AG10803 (cell line): ENCODE results near the gene SFXN5.

Source experiments
- DNase-seq: peaks from one replicate; pipeline ENCODE4 v3.0.0; 2010; ENCODE audit warnings: low read depth
- H3K4me3 ChIP-seq: 2 replicates; pipeline ENCODE4 v1.5.1; 2011; ENCODE audit warnings: mild to moderate bottlenecking, low read length, control low read depth
- CTCF ChIP-seq: conservative IDR thresholded peaks from 2 replicates; pipeline ENCODE4 v1.5.1; 2011; ENCODE audit warnings: mild to moderate bottlenecking, low read length, control low read depth, inconsistent platforms

Gene SFXN5

GRCh38 chr2:73021371-73022010 lies 50.0 kb downstream of the SFXN5 start:
- no peak for TF ChIP-seq CTCF
- no peak overlapping the region for H3K4me3 ChIP-seq
- DNase-seq = no peak

GRCh38 chr2:73020657-73021370 lies 50.7 kb downstream of the SFXN5 start:
- DNase-seq = peak; percentile 84
- no peak overlapping the region for H3K4me3 ChIP-seq
- no peak for TF ChIP-seq CTCF

GRCh38 chr2:73020306-73020656 lies 51.2 kb downstream of the SFXN5 start:
- no peak for DNase-seq
- no peak for TF ChIP-seq CTCF
- no peak overlapping the region for H3K4me3 ChIP-seq

GRCh38 chr2:73018188-73018825 lies 53.2 kb downstream of the SFXN5 start:
- no peak for TF ChIP-seq CTCF
- no peak for DNase-seq
- no peak overlapping the region for H3K4me3 ChIP-seq

GRCh38 chr2:73013936-73014335 lies 57.6 kb downstream of the SFXN5 start:
- no peak overlapping the region for H3K4me3 ChIP-seq
- no peak for TF ChIP-seq CTCF
- no peak for DNase-seq

GRCh38 chr2:73009177-73009839 lies 62.2 kb downstream of the SFXN5 start:
- H3K4me3 ChIP-seq = no peak overlapping the region
- no peak for DNase-seq
- no peak for TF ChIP-seq CTCF
